ENCODE results near the gene RNU5B-1.
"Not testable (repeated sequence)": the region's sequence is repeated elsewhere in the genome, so short reads cannot be mapped to it uniquely, and the experiment has no call there.

Gene RNU5B-1

GRCh38 chr15:65268411-65268810 lies 36.1 kb upstream of the RNU5B-1 start:
- Histone ChIP-seq H3K4me3 (ENCODE audit: low read length in 2 of 2) (no peak overlapping the region), H3K27ac (ENCODE audit: low read depth in 2 of 2, low read length in 2 of 2) (no peak overlapping the region), H3K36me3 (ENCODE audit: control insufficient read depth in 2 of 2, insufficient read depth in 2 of 2, low read length in 2 of 2) (peaks cover 0 to 17% of the 10 kb centered on the region in 2 donors), H3K9ac (ENCODE audit: low read depth in 1 of 2, low read length in 2 of 2) (no peak overlapping the region), H3K4me1 (ENCODE audit: control insufficient read depth in 2 of 2, insufficient read depth in 2 of 2, low read length in 2 of 2) (no peaks in the 10 kb centered on the region), H3K27me3 (ENCODE audit: control insufficient read depth in 2 of 2, insufficient read depth in 2 of 2, low read length in 2 of 2) (no peaks in the 10 kb centered on the region), H3K9me3 (ENCODE audit: control insufficient read depth in 2 of 2, low read length in 2 of 2) (no peaks in the 10 kb centered on the region)

GRCh38 chr15:65270811-65271545 lies 33.5 kb upstream of the RNU5B-1 start:
- H3K4me1 ChIP-seq (ENCODE audit: control insufficient read depth in 2 of 2, insufficient read depth in 2 of 2, low read length in 2 of 2); H3K27ac ChIP-seq (ENCODE audit: low read depth in 2 of 2, low read length in 2 of 2); H3K36me3 ChIP-seq (ENCODE audit: control insufficient read depth in 2 of 2, insufficient read depth in 2 of 2, low read length in 2 of 2); H3K9me3 ChIP-seq (ENCODE audit: control insufficient read depth in 2 of 2, low read length in 2 of 2); H3K4me3 ChIP-seq (ENCODE audit: low read length in 2 of 2); H3K27me3 ChIP-seq (ENCODE audit: control insufficient read depth in 2 of 2, insufficient read depth in 2 of 2, low read length in 2 of 2): not testable (repeated sequence)
- peak overlapping the region in 1 of 2 donors; percentile 3 for H3K9ac ChIP-seq (ENCODE audit: low read depth in 1 of 2, low read length in 2 of 2)

GRCh38 chr15:65275104-65275727 lies 29.3 kb upstream of the RNU5B-1 start:
- Histone ChIP-seq H3K4me3 (ENCODE audit: low read length in 2 of 2) (no peak overlapping the region), H3K36me3 (ENCODE audit: control insufficient read depth in 2 of 2, insufficient read depth in 2 of 2, low read length in 2 of 2) (peaks cover 0 to 2% of the 10 kb centered on the region in 2 donors), H3K9me3 (ENCODE audit: control insufficient read depth in 2 of 2, low read length in 2 of 2) (no peaks in the 10 kb centered on the region)

GRCh38 chr15:65275728-65276126 lies 28.8 kb upstream of the RNU5B-1 start:
- Histone ChIP-seq H3K36me3 (ENCODE audit: control insufficient read depth in 2 of 2, insufficient read depth in 2 of 2, low read length in 2 of 2) (no peaks in the 10 kb centered on the region), H3K9ac (ENCODE audit: low read depth in 1 of 2, low read length in 2 of 2) (no peak overlapping the region), H3K27ac (ENCODE audit: low read depth in 2 of 2, low read length in 2 of 2) (no peak overlapping the region), H3K9me3 (ENCODE audit: control insufficient read depth in 2 of 2, low read length in 2 of 2) (no peaks in the 10 kb centered on the region), H3K27me3 (ENCODE audit: control insufficient read depth in 2 of 2, insufficient read depth in 2 of 2, low read length in 2 of 2) (no peaks in the 10 kb centered on the region), H3K4me3 (ENCODE audit: low read length in 2 of 2) (no peak overlapping the region), H3K4me1 (ENCODE audit: control insufficient read depth in 2 of 2, insufficient read depth in 2 of 2, low read length in 2 of 2) (peaks cover 7 to 8% of the 10 kb centered on the region in 2 donors)

More at GRCh38 chr15:65275104-65275727, 29.3 kb upstream of the RNU5B-1 start:
- H3K27ac ChIP-seq (ENCODE audit: low read depth in 2 of 2, low read length in 2 of 2) = no peak overlapping the region
- H3K27me3 ChIP-seq (ENCODE audit: control insufficient read depth in 2 of 2, insufficient read depth in 2 of 2, low read length in 2 of 2) = no peaks in the 10 kb centered on the region
- no peak overlapping the region for H3K9ac ChIP-seq (ENCODE audit: low read depth in 1 of 2, low read length in 2 of 2)
- peaks cover 7 to 8% of the 10 kb centered on the region in 2 donors for H3K4me1 ChIP-seq (ENCODE audit: control insufficient read depth in 2 of 2, insufficient read depth in 2 of 2, low read length in 2 of 2)

GRCh38 chr15:65277015-65277414 lies 27.5 kb upstream of the RNU5B-1 start:
- Histone ChIP-seq H3K27ac (ENCODE audit: low read depth in 2 of 2, low read length in 2 of 2) (no peak overlapping the region), H3K36me3 (ENCODE audit: control insufficient read depth in 2 of 2, insufficient read depth in 2 of 2, low read length in 2 of 2) (no peaks in the 10 kb centered on the region), H3K4me1 (ENCODE audit: control insufficient read depth in 2 of 2, insufficient read depth in 2 of 2, low read length in 2 of 2) (peaks cover 7 to 8% of the 10 kb centered on the region in 2 donors), H3K9me3 (ENCODE audit: control insufficient read depth in 2 of 2, low read length in 2 of 2) (no peaks in the 10 kb centered on the region), H3K27me3 (ENCODE audit: control insufficient read depth in 2 of 2, insufficient read depth in 2 of 2, low read length in 2 of 2) (no peaks in the 10 kb centered on the region), H3K4me3 (ENCODE audit: low read length in 2 of 2) (no peak overlapping the region), H3K9ac (ENCODE audit: low read depth in 1 of 2, low read length in 2 of 2) (no peak overlapping the region)

GRCh38 chr15:65278480-65278879 lies 26.0 kb upstream of the RNU5B-1 start:
- H3K27ac ChIP-seq (ENCODE audit: low read depth in 2 of 2, low read length in 2 of 2) = peak overlapping the region; percentile 46 to 60
- H3K36me3 ChIP-seq (ENCODE audit: control insufficient read depth in 2 of 2, insufficient read depth in 2 of 2, low read length in 2 of 2) = no peaks in the 10 kb centered on the region
- no peak overlapping the region for H3K9ac ChIP-seq (ENCODE audit: low read depth in 1 of 2, low read length in 2 of 2)
- no peak overlapping the region for H3K4me3 ChIP-seq (ENCODE audit: low read length in 2 of 2)
- H3K27me3 ChIP-seq (ENCODE audit: control insufficient read depth in 2 of 2, insufficient read depth in 2 of 2, low read length in 2 of 2) = no peaks in the 10 kb centered on the region
- no peaks in the 10 kb centered on the region for H3K9me3 ChIP-seq (ENCODE audit: control insufficient read depth in 2 of 2, low read length in 2 of 2)
- H3K4me1 ChIP-seq (ENCODE audit: control insufficient read depth in 2 of 2, insufficient read depth in 2 of 2, low read length in 2 of 2) = peaks cover 7 to 8% of the 10 kb centered on the region in 2 donors

GRCh38 chr15:65285291-65286068 lies 19.0 kb upstream of the RNU5B-1 start:
- Histone ChIP-seq H3K36me3 (ENCODE audit: control insufficient read depth in 2 of 2, insufficient read depth in 2 of 2, low read length in 2 of 2) (no peaks in the 10 kb centered on the region), H3K27me3 (ENCODE audit: control insufficient read depth in 2 of 2, insufficient read depth in 2 of 2, low read length in 2 of 2) (no peaks in the 10 kb centered on the region), H3K4me1 (ENCODE audit: control insufficient read depth in 2 of 2, insufficient read depth in 2 of 2, low read length in 2 of 2) (peaks cover 14 to 15% of the 10 kb centered on the region in 2 donors), H3K27ac (ENCODE audit: low read depth in 2 of 2, low read length in 2 of 2) (peak overlapping the region; percentile 85 to 92), H3K9me3 (ENCODE audit: control insufficient read depth in 2 of 2, low read length in 2 of 2) (no peaks in the 10 kb centered on the region), H3K4me3 (ENCODE audit: low read length in 2 of 2) (peak overlapping the region; percentile 83 to 90), H3K9ac (ENCODE audit: low read depth in 1 of 2, low read length in 2 of 2) (peak overlapping the region; percentile 84 to 86)

GRCh38 chr15:65286069-65286703 lies 18.3 kb upstream of the RNU5B-1 start:
- peaks cover 14 to 15% of the 10 kb centered on the region in 2 donors for H3K4me1 ChIP-seq (ENCODE audit: control insufficient read depth in 2 of 2, insufficient read depth in 2 of 2, low read length in 2 of 2)
- peak overlapping the region; percentile 85 to 92 for H3K27ac ChIP-seq (ENCODE audit: low read depth in 2 of 2, low read length in 2 of 2)
- no peaks in the 10 kb centered on the region for H3K9me3 ChIP-seq (ENCODE audit: control insufficient read depth in 2 of 2, low read length in 2 of 2)
- H3K27me3 ChIP-seq (ENCODE audit: control insufficient read depth in 2 of 2, insufficient read depth in 2 of 2, low read length in 2 of 2) = no peaks in the 10 kb centered on the region
- H3K36me3 ChIP-seq (ENCODE audit: control insufficient read depth in 2 of 2, insufficient read depth in 2 of 2, low read length in 2 of 2) = no peaks in the 10 kb centered on the region
- H3K9ac ChIP-seq (ENCODE audit: low read depth in 1 of 2, low read length in 2 of 2) = peak overlapping the region; percentile 84 to 86
- peak overlapping the region; percentile 83 to 90 for H3K4me3 ChIP-seq (ENCODE audit: low read length in 2 of 2)

- H3K4me3 ChIP-seq (ENCODE audit: low read length in 2 of 2) = peak within 1 kb of the TSS; percentile 83 to 90
- no peaks in the 10 kb centered on the region for H3K27me3 ChIP-seq (ENCODE audit: control insufficient read depth in 2 of 2, insufficient read depth in 2 of 2, low read length in 2 of 2)
- no peaks in the 10 kb centered on the region for H3K36me3 ChIP-seq (ENCODE audit: control insufficient read depth in 2 of 2, insufficient read depth in 2 of 2, low read length in 2 of 2)
- H3K9me3 ChIP-seq (ENCODE audit: control insufficient read depth in 2 of 2, low read length in 2 of 2) = no peaks in the 10 kb centered on the region
- peaks cover 14 to 15% of the 10 kb centered on the region in 2 donors for H3K4me1 ChIP-seq (ENCODE audit: control insufficient read depth in 2 of 2, insufficient read depth in 2 of 2, low read length in 2 of 2)
- H3K9ac ChIP-seq (ENCODE audit: low read depth in 1 of 2, low read length in 2 of 2) = peak within 1 kb of the TSS; percentile 84 to 91
- H3K27ac ChIP-seq (ENCODE audit: low read depth in 2 of 2, low read length in 2 of 2) = peak within 1 kb of the TSS; percentile 85 to 92
Observed at GRCh38 chr15:65286704-65287519, 17.6 kb upstream of the RNU5B-1 start, which contains the start of gene PARP16. Gene PARP16, minus strand, starts transcription at chr15:65286883. Its CDS starts 457 bp downstream, at chr15:65286426.

Data from mucosa of rectum (tissue), 2 donors.